CD14-positive monocyte (primary cell): ENCODE results near the gene RASAL2. TPM values are rescaled to one million over a fixed set of nuclear protein-coding genes. Genes with fewer than 3 reads are reported as not detected.

Experiments used
- DNase-seq, 3 donors: peaks; one replicate each; pipeline ENCODE4 v3.0.0-alpha.2; 2011 to 2022
- H2AFZ ChIP-seq: 2 replicates; pipeline ENCODE4 v1.6.0; 2012; ENCODE audit warnings: mild to moderate bottlenecking, low read depth, low read length, inconsistent platforms; ENCODE audit not compliant: insufficient read depth, poor library complexity, severe bottlenecking
- H3K27ac ChIP-seq, 2 donors: 1 replicate in 1 of 2; 2 replicates in 1 of 2; pipeline ENCODE4 v1.5.1; 2012 to 2013; ENCODE audit warnings: low read length in 2 of 2, control low read depth in 1 of 2, inconsistent platforms in 1 of 2, low read depth in 1 of 2, mild to moderate bottlenecking in 1 of 2
- H3K27me3 ChIP-seq, 2 donors: one replicate each; pipeline versions ENCODE4 v1.6.0 to v1.6.1; 2011 to 2013; ENCODE audit warnings: low read length in 2 of 2; ENCODE audit not compliant: control insufficient read depth in 2 of 2, insufficient read depth in 2 of 2
- H3K36me3 ChIP-seq, 2 donors: replicated peaks in 1 of 2; 1 replicate in 1 of 2; 2 replicates in 1 of 2; pipeline versions ENCODE4 v1.5.1 to v1.6.1; 2012 to 2013; ENCODE audit warnings: low read length in 2 of 2, control low read depth in 1 of 2, inconsistent platforms in 1 of 2, mild to moderate bottlenecking in 1 of 2; ENCODE audit not compliant: insufficient read depth in 2 of 2, control insufficient read depth in 1 of 2
- H3K4me1 ChIP-seq, 2 donors: 1 replicate in 1 of 2; 2 replicates in 1 of 2; pipeline versions ENCODE4 v1.5.1 to v1.6.1; 2012 to 2013; ENCODE audit warnings: low read length in 2 of 2, control low read depth in 1 of 2, inconsistent platforms in 1 of 2, mild to moderate bottlenecking in 1 of 2, moderate library complexity in 1 of 2; ENCODE audit not compliant: insufficient read depth in 2 of 2, control insufficient read depth in 1 of 2
- H3K4me2 ChIP-seq: replicated peaks from 2 replicates; pipeline ENCODE3; 2012; ENCODE audit warnings: low read length, moderate library complexity, mild to moderate bottlenecking; ENCODE audit not compliant: poor library complexity, severe bottlenecking; ENCODE audit errors: extremely low read depth
- H3K4me3 ChIP-seq, 3 experiments: fragments of 200-600 bp in 1 of 3; sonication (generic) in 1 of 3; replicated peaks in 1 of 3; 1 replicate in 2 of 3; 2 replicates in 1 of 3; pipeline ENCODE4 v1.5.1; 2011 to 2013; ENCODE audit warnings: low read length in 3 of 3, mild to moderate bottlenecking in 3 of 3, control low read depth in 2 of 3, low read depth in 2 of 3, inconsistent platforms in 1 of 3, moderate library complexity in 1 of 3
- H3K79me2 ChIP-seq: 2 replicates; pipeline ENCODE4 v1.6.0; 2012; ENCODE audit warnings: mild to moderate bottlenecking, control low read depth, inconsistent platforms, low read length, moderate library complexity; ENCODE audit not compliant: insufficient read depth
- H3K9ac ChIP-seq: 2 replicates; pipeline ENCODE4 v1.6.0; 2017; ENCODE audit warnings: low read length, mild to moderate bottlenecking; ENCODE audit not compliant: insufficient read depth, poor library complexity, severe bottlenecking
- H3K9me3 ChIP-seq, 2 donors: replicated peaks in 1 of 2; 1 replicate in 1 of 2; 2 replicates in 1 of 2; pipeline versions ENCODE4 v1.5.1 to v1.6.1; 2012 to 2013; ENCODE audit warnings: low read length in 2 of 2, control low read depth in 1 of 2; ENCODE audit not compliant: control insufficient read depth in 1 of 2, insufficient read depth in 1 of 2
- H4K20me1 ChIP-seq: 2 replicates; pipeline ENCODE4 v1.6.0; 2012; ENCODE audit warnings: mild to moderate bottlenecking, low read length, control low read depth, moderate library complexity; ENCODE audit not compliant: insufficient read depth
- H3K27ac Mint-ChIP-seq, 7 donors: one replicate each; pipeline ENCODE4 v1.8.0; 2020; ENCODE audit warnings: mild to moderate bottlenecking in 7 of 7, mixed read lengths in 7 of 7, moderate library complexity in 6 of 7, inconsistent platforms in 2 of 7
- H3K27me3 Mint-ChIP-seq, 3 donors: one replicate each; pipeline ENCODE4 v1.8.0; 2021 to 2022; ENCODE audit warnings: low read depth in 3 of 3, mild to moderate bottlenecking in 3 of 3, mixed read lengths in 3 of 3, moderate library complexity in 3 of 3, inconsistent platforms in 1 of 3
- H3K36me3 Mint-ChIP-seq, 2 donors: one replicate each; pipeline ENCODE4 v1.8.0; 2020; ENCODE audit warnings: mixed read lengths in 2 of 2, inconsistent platforms in 1 of 2, mild to moderate bottlenecking in 1 of 2
- H3K4me1 Mint-ChIP-seq: one replicate; pipeline ENCODE4 v1.8.0; 2020; ENCODE audit warnings: mild to moderate bottlenecking, mixed read lengths
- H3K4me3 Mint-ChIP-seq, 2 donors: one replicate each; pipeline ENCODE4 v1.8.0; 2020; ENCODE audit warnings: mild to moderate bottlenecking in 2 of 2, mixed read lengths in 2 of 2, moderate library complexity in 1 of 2
- H3K9me3 Mint-ChIP-seq, 7 donors: one replicate each; pipeline ENCODE4 v1.8.0; 2020 to 2022; ENCODE audit warnings: mixed read lengths in 7 of 7, mild to moderate bottlenecking in 6 of 7, moderate library complexity in 6 of 7, inconsistent platforms in 2 of 7
- WGBS: methylation state at CpG from one replicate; pipeline ENCODE4 v1.1.5; 2013; ENCODE audit warnings: missing lambda C conversion rate; ENCODE audit not compliant: insufficient coverage; 5-methylcytosine and 5-hydroxymethylcytosine counted together
- intact Hi-C, 2 donors: fragments of 100-400 bp; cut with micrococcal nuclease; formaldehyde crosslinking; loops; one replicate each; pipeline versions ENCODE4 v1.15.0 to v1.15.1; 2023
- polyA plus RNA-seq, 3 donors: library from polyadenylated mRNA; depleted of rRNA in 1 of 3; unstranded in 2 of 3; stranded (reverse) in 1 of 3; fragments of 300-500 nt in 2 of 3; fragments of >200 nt in 1 of 3; fragmentation: Illumina TruSeq in 2 of 3; gene quantifications; 1 replicate in 2 of 3; 2 replicates in 1 of 3; pipeline ENCODE4 v1.2.3, GENCODE V29; 2012 to 2021
- TF ChIP-seq, protein P1 (sequence below): fragments of 200-600 bp; IDR thresholded peaks from one replicate; pipeline ENCODE4 v1.8.0; 2022; ENCODE audit warnings: antibody characterized with exemption, mild to moderate bottlenecking

Gene RASAL2
- polyA plus RNA-seq, 3 donors = 0.15 to 1.00 (median 0.63) TPM

DNA sequence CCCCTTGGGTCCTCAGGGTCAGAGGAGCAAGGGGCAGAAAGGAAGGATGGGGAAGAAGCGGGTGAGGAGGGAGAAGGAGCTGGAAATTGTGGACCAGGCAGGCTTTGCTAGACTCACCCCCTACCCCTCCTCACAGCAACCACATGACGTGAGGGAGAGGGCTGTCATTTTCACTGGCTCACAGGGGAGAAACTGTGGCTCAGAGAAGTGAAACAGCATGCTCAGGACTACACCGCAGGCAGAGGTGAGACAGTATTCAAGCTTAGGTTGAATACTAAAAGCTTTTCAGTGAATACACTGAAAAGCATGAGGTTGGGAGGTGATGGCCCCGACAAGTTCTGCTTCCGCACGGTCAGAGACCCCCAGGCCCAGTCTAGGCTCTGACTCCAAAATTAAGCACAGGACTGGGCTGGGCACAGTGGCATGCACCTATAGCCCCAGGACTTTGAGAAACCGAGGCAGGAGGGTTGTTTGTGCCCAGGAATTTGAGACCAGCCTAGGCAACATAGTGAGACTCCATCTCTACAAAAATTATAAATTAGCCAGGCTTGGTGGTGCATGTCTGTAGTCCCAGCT lies 404.1 kb downstream of the RASAL2 start:
- TF ChIP-seq, protein P1, sequence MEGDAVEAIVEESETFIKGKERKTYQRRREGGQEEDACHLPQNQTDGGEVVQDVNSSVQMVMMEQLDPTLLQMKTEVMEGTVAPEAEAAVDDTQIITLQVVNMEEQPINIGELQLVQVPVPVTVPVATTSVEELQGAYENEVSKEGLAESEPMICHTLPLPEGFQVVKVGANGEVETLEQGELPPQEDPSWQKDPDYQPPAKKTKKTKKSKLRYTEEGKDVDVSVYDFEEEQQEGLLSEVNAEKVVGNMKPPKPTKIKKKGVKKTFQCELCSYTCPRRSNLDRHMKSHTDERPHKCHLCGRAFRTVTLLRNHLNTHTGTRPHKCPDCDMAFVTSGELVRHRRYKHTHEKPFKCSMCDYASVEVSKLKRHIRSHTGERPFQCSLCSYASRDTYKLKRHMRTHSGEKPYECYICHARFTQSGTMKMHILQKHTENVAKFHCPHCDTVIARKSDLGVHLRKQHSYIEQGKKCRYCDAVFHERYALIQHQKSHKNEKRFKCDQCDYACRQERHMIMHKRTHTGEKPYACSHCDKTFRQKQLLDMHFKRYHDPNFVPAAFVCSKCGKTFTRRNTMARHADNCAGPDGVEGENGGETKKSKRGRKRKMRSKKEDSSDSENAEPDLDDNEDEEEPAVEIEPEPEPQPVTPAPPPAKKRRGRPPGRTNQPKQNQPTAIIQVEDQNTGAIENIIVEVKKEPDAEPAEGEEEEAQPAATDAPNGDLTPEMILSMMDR = no peak
- H3K36me3 ChIP-seq = no peaks in the 10 kb centered on the region

DNA sequence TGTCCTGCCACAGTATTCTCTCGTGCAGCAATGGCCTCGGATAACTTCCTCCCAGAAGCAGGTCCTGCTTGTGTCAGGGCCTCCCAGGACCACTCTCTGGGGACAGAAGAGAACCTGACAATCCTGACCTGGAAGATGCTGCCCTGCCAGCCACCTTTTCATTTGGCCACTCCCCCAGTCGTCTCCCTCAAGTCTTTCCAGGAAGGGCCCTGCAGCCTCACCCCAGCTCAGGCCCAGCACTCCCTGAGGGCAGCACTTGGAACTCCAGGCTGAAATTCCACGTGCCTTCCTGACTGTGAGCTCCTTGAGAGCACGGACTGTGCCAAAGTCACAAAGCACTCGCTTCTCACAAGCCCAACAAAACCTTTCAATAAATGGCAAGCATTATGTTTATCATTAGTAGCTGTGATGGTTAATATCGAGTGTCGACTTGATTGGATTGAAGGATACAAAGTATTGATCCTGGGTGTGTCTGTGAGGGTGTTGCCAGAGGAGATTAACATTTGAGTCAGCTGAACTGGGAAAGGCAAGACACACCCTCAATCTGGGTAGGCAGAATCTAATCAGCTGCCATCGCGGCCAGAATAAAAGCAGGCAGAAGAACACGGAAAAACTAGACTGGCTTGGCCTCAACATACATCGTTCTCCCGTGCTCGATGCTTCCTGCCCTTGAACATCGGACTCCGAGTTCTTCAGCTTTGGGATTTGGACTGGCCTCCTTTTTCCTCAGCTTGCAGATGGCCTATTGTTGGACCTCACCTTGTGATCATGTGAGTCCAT lies 405.2 kb downstream of the RASAL2 start:
- H3K9me3 Mint-ChIP-seq = peaks cover 0 to 2% (median 0%) of the 10 kb centered on the region in 7 donors
- no peak overlapping the region for H2AFZ ChIP-seq
- H3K79me2 ChIP-seq = no peaks in the 10 kb centered on the region
- no peak overlapping the region for H3K27ac Mint-ChIP-seq
- no peak overlapping the region for H3K9ac ChIP-seq
- H3K4me3 ChIP-seq = no peak overlapping the region
- intact Hi-C loops = no loop called here
- peaks cover 2 to 5% (median 3%) of the 10 kb centered on the region in 3 donors for H3K27me3 Mint-ChIP-seq
- TF ChIP-seq, protein P1 = no peak
- H3K4me1 ChIP-seq = no peaks in the 10 kb centered on the region
- H3K9me3 ChIP-seq = no peaks in the 10 kb centered on the region
- no peak overlapping the region for H3K27ac ChIP-seq
- H3K4me3 Mint-ChIP-seq = no peak overlapping the region
- no peak for DNase-seq
- peaks cover 6% of the 10 kb centered on the region for H3K4me1 Mint-ChIP-seq
- no peaks in the 10 kb centered on the region for H3K27me3 ChIP-seq
- H4K20me1 ChIP-seq = no peaks in the 10 kb centered on the region
- H3K36me3 Mint-ChIP-seq = no peaks in the 10 kb centered on the region
- H3K36me3 ChIP-seq = no peaks in the 10 kb centered on the region
- no peak overlapping the region for H3K4me2 ChIP-seq
- 95% methylated on average over 13 of the region's 16 CpGs for WGBS

More for the DNA sequence above, 404.1 kb downstream of the RASAL2 start:
- Histone ChIP-seq H3K4me2 (no peak overlapping the region), H3K4me1 (no peaks in the 10 kb centered on the region), H4K20me1 (no peaks in the 10 kb centered on the region), H2AFZ (no peak overlapping the region), H3K27me3 (no peaks in the 10 kb centered on the region), H3K79me2 (no peaks in the 10 kb centered on the region), H3K4me3 (no peak overlapping the region), H3K9ac (no peak overlapping the region), H3K27ac (no peak overlapping the region), H3K9me3 (no peaks in the 10 kb centered on the region)
- no peak for DNase-seq
- Mint-ChIP-seq H3K4me1 (peaks cover 6% of the 10 kb centered on the region), H3K36me3 (no peaks in the 10 kb centered on the region), H3K9me3 (peaks cover 0 to 2% (median 0%) of the 10 kb centered on the region in 7 donors), H3K27ac (no peak overlapping the region), H3K4me3 (no peak overlapping the region), H3K27me3 (peaks cover 1 to 2% (median 1%) of the 10 kb centered on the region in 3 donors)
- intact Hi-C loops = no loop called here
- 90% methylated on average over 5 of the region's 7 CpGs for WGBS
